ENCODE measurements around the gene EI24.

GRCh38 chr11:125627236-125627910 is 58.1 kb downstream of the EI24 start:
- TF ChIP-seq, protein P1, sequence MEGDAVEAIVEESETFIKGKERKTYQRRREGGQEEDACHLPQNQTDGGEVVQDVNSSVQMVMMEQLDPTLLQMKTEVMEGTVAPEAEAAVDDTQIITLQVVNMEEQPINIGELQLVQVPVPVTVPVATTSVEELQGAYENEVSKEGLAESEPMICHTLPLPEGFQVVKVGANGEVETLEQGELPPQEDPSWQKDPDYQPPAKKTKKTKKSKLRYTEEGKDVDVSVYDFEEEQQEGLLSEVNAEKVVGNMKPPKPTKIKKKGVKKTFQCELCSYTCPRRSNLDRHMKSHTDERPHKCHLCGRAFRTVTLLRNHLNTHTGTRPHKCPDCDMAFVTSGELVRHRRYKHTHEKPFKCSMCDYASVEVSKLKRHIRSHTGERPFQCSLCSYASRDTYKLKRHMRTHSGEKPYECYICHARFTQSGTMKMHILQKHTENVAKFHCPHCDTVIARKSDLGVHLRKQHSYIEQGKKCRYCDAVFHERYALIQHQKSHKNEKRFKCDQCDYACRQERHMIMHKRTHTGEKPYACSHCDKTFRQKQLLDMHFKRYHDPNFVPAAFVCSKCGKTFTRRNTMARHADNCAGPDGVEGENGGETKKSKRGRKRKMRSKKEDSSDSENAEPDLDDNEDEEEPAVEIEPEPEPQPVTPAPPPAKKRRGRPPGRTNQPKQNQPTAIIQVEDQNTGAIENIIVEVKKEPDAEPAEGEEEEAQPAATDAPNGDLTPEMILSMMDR (IDR thresholded peaks at IDR 0.05) = no peak
- TF ChIP-seq POLR2AphosphoS5 (IDR thresholded peaks at IDR 0.05) (no peak), POLR2A (IDR thresholded peaks at IDR 0.05) (no peak), EP300 (IDR thresholded peaks at IDR 0.05) (no peak)
